OCI-LY7 (cell line): ENCODE results near the gene ZNF148.

Source experiments
- EZH2phosphoT487 ChIP-seq: fragments of 200-600 bp; sonication (generic); IDR thresholded peaks from 2 replicates; pipeline ENCODE4 v1.6.1; 2018; ENCODE audit warnings: low read depth, borderline replicate concordance, mild to moderate bottlenecking, mixed run types, antibody characterized with exemption, low read length, moderate library complexity, mixed read lengths
- TF ChIP-seq, protein P1 (sequence below): fragments of 200-600 bp; sonication (generic); conservative IDR thresholded peaks from 2 replicates; pipeline ENCODE4 v1.5.1; 2014; ENCODE audit warnings: mild to moderate bottlenecking, antibody characterized with exemption, low read length, moderate library complexity, mixed read lengths

DNA sequence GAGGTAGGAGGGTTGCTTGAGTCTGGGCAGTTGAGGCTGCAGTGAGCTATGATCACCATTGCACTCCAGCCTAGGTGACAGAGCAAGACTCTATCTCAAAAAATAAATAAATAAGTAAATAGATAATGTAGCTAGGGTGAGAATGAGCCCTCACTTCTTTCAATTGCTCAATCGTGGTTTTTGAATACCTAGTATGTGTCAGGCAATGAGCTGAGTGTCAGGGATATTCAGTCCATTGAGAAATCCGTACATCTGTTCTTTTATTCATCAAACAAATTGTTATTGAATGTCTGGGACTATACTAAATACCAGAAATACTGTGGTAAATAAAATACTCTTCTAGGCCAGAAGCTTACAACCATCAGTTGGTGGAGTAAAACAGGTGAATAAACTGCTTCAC, 6.2 kb upstream of the ZNF148 start:
- TF ChIP-seq, protein P1, sequence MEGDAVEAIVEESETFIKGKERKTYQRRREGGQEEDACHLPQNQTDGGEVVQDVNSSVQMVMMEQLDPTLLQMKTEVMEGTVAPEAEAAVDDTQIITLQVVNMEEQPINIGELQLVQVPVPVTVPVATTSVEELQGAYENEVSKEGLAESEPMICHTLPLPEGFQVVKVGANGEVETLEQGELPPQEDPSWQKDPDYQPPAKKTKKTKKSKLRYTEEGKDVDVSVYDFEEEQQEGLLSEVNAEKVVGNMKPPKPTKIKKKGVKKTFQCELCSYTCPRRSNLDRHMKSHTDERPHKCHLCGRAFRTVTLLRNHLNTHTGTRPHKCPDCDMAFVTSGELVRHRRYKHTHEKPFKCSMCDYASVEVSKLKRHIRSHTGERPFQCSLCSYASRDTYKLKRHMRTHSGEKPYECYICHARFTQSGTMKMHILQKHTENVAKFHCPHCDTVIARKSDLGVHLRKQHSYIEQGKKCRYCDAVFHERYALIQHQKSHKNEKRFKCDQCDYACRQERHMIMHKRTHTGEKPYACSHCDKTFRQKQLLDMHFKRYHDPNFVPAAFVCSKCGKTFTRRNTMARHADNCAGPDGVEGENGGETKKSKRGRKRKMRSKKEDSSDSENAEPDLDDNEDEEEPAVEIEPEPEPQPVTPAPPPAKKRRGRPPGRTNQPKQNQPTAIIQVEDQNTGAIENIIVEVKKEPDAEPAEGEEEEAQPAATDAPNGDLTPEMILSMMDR = no peak
- TF ChIP-seq EZH2phosphoT487 = no peak
